GM12878 (cell line): Measurements from ENCODE around the gene ZMYND10. TPM values are rescaled to one million over a fixed set of nuclear protein-coding genes. Genes with fewer than 3 reads are reported as not detected.
A peak's percentile ranks its signal among the peaks of the same experiment; 100 is the strongest.

Source experiments
- CBX5 ChIP-seq: sonication (generic); IDR thresholded peaks from 2 replicates; pipeline ENCODE4 v1.6.1; 2016; ENCODE audit warnings: low read depth, moderate library complexity, mild to moderate bottlenecking, inconsistent platforms
- HDAC6 ChIP-seq: fragments of 200-600 bp; sonication (generic); IDR thresholded peaks from one replicate; pipeline ENCODE4 v1.8.0; 2017; ENCODE audit warnings: antibody characterized with exemption; ENCODE audit not compliant: unreplicated experiment
- NFYB ChIP-seq: IDR thresholded peaks from 2 replicates; pipeline ENCODE4 v1.6.1; 2011; ENCODE audit warnings: low read depth, mild to moderate bottlenecking, low read length, improper control_type of control experiment, moderate library complexity; ENCODE audit not compliant: insufficient read depth
- NR2C1 ChIP-seq: fragments of 450-650 bp; IDR thresholded peaks from 2 replicates; pipeline ENCODE4 v1.6.1; 2017; ENCODE audit warnings: antibody characterized with exemption, mild to moderate bottlenecking, moderate library complexity
- RAD51 ChIP-seq: fragments of 450-650 bp; IDR thresholded peaks from 2 replicates; pipeline ENCODE4 v1.6.1; 2016; ENCODE audit warnings: moderate library complexity, mild to moderate bottlenecking, inconsistent platforms
- ZNF622 ChIP-seq: fragments of 450-650 bp; IDR thresholded peaks from 2 replicates; pipeline ENCODE4 v1.6.1; 2017; ENCODE audit warnings: mild to moderate bottlenecking, inconsistent platforms
- polyA plus RNA-seq, 11 experiments: library from polyadenylated mRNA; depleted of rRNA in 4 of 11; unstranded in 6 of 11; stranded (reverse) in 5 of 11; fragments of >200 nt; fragmentation: Nextera tagmentation in 4 of 11; fragmentation: Illumina TruSeq in 1 of 11; extraction: Ambion mirVana in 4 of 11; extraction: Trizol in 1 of 11; gene quantifications; 1 replicate in 1 of 11; 2 replicates in 10 of 11; pipeline versions ENCODE4 v1.2.1 to v1.2.3, GENCODE V29; 2011 to 2016; ENCODE audit warnings: inconsistent platforms in 2 of 11, missing spikeins in 2 of 11, low read depth in 1 of 11
- total RNA-seq, 4 experiments: library from RNA; depleted of rRNA in 3 of 4; stranded (reverse); fragments of >200 nt in 3 of 4; fragmentation: Illumina TruSeq in 1 of 4; extraction: Trizol in 1 of 4; gene quantifications; 2 replicates each; pipeline versions ENCODE4 v1.2.1 to v1.2.3, GENCODE V29; 2013 to 2021
- TF ChIP-seq, protein P1 (sequence below): IDR thresholded peaks from 2 replicates; pipeline ENCODE4 v1.6.1; 2012; ENCODE audit warnings: improper control_type of control experiment, low read depth, low read length; ENCODE audit not compliant: insufficient replicate concordance
- TF ChIP-seq, protein P2 (sequence below): IDR thresholded peaks from 2 replicates; pipeline ENCODE4 v1.6.1; 2011; ENCODE audit warnings: borderline replicate concordance, low read depth, mild to moderate bottlenecking, moderate library complexity, low read length; ENCODE audit not compliant: insufficient read depth, poor library complexity, severe bottlenecking
- TF ChIP-seq, protein P3 (sequence below): fragments of 450-650 bp; IDR thresholded peaks from 2 replicates; pipeline ENCODE4 v1.6.1; 2016; ENCODE audit warnings: mild to moderate bottlenecking
- TF ChIP-seq, protein P4 (sequence below): fragments of 450-650 bp; formaldehyde crosslinking; IDR thresholded peaks from 2 replicates; pipeline ENCODE4 v1.5.0; 2022; ENCODE audit warnings: mild to moderate bottlenecking, missing genetic modification characterization
- TF ChIP-seq, protein P5 (sequence below): fragments of 450-650 bp; IDR thresholded peaks from 2 replicates; pipeline ENCODE4 v1.6.1; 2017; ENCODE audit warnings: mild to moderate bottlenecking, moderate library complexity
- TF ChIP-seq, protein P6 (sequence below): IDR thresholded peaks from 2 replicates; pipeline ENCODE4 v1.6.1; 2012; ENCODE audit warnings: low read depth, low read length, improper control_type of control experiment

Gene ZMYND10
- total and polyA plus RNA-seq, 10 of the 15 experiments (the other 5 are each of a cell fraction or from before 2014, with no cell fraction given): 0.11 to 1.0 (median 0.37) TPM

DNA sequence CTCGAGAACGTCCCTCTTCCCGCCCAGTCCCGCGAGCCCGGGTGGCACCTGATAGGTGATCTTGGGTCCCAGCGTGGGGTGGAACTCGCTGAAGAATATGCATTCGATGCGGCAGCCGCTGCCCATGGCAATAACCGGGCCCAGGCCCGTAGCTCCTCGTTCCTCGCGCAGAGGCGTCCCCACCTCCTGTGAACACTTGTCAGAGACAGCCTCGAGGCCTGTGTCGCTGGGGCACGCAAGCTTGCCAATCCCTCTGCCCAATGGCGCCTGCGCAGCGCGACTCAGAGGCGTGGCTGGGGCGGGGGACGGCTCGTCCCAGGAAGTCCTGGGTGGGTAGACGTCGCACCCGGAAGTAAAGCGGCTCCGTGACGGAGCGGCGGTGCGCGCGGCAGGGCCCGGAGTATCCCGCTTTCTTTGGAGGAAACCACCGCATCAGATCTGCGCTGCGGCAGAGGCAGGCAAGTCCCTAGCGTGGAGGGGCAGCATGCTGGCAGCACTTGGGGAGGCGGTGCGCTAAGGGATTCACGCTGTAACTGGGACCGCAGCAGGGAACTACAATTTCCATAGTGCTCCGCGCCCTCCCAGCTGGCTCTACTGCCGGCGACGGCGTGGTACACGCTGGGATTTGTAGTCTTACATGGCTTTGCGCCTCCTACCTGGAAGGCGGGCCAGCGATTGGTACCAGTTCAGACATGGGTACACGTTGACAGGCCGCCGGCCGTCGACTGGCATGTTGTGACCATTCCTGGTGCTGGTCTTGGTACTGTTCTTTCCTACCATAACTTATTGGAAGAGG, 5.2 kb upstream of the ZMYND10 start, which contains the start of the genes CYB561D2 and NPRL2 (continued):
- TF ChIP-seq, protein P1, sequence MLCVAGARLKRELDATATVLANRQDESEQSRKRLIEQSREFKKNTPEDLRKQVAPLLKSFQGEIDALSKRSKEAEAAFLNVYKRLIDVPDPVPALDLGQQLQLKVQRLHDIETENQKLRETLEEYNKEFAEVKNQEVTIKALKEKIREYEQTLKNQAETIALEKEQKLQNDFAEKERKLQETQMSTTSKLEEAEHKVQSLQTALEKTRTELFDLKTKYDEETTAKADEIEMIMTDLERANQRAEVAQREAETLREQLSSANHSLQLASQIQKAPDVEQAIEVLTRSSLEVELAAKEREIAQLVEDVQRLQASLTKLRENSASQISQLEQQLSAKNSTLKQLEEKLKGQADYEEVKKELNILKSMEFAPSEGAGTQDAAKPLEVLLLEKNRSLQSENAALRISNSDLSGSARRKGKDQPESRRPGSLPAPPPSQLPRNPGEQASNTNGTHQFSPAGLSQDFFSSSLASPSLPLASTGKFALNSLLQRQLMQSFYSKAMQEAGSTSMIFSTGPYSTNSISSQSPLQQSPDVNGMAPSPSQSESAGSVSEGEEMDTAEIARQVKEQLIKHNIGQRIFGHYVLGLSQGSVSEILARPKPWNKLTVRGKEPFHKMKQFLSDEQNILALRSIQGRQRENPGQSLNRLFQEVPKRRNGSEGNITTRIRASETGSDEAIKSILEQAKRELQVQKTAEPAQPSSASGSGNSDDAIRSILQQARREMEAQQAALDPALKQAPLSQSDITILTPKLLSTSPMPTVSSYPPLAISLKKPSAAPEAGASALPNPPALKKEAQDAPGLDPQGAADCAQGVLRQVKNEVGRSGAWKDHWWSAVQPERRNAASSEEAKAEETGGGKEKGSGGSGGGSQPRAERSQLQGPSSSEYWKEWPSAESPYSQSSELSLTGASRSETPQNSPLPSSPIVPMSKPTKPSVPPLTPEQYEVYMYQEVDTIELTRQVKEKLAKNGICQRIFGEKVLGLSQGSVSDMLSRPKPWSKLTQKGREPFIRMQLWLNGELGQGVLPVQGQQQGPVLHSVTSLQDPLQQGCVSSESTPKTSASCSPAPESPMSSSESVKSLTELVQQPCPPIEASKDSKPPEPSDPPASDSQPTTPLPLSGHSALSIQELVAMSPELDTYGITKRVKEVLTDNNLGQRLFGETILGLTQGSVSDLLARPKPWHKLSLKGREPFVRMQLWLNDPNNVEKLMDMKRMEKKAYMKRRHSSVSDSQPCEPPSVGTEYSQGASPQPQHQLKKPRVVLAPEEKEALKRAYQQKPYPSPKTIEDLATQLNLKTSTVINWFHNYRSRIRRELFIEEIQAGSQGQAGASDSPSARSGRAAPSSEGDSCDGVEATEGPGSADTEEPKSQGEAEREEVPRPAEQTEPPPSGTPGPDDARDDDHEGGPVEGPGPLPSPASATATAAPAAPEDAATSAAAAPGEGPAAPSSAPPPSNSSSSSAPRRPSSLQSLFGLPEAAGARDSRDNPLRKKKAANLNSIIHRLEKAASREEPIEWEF: peak; percentile 50
- TF ChIP-seq, protein P2, sequence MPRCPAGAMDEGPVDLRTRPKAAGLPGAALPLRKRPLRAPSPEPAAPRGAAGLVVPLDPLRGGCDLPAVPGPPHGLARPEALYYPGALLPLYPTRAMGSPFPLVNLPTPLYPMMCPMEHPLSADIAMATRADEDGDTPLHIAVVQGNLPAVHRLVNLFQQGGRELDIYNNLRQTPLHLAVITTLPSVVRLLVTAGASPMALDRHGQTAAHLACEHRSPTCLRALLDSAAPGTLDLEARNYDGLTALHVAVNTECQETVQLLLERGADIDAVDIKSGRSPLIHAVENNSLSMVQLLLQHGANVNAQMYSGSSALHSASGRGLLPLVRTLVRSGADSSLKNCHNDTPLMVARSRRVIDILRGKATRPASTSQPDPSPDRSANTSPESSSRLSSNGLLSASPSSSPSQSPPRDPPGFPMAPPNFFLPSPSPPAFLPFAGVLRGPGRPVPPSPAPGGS: no peak
- TF ChIP-seq, protein P3, sequence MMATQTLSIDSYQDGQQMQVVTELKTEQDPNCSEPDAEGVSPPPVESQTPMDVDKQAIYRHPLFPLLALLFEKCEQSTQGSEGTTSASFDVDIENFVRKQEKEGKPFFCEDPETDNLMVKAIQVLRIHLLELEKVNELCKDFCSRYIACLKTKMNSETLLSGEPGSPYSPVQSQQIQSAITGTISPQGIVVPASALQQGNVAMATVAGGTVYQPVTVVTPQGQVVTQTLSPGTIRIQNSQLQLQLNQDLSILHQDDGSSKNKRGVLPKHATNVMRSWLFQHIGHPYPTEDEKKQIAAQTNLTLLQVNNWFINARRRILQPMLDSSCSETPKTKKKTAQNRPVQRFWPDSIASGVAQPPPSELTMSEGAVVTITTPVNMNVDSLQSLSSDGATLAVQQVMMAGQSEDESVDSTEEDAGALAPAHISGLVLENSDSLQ: 0 out of 2 replicates have a peak, but pooled peaks have one; percentile 57
- TF ChIP-seq, protein P4, sequence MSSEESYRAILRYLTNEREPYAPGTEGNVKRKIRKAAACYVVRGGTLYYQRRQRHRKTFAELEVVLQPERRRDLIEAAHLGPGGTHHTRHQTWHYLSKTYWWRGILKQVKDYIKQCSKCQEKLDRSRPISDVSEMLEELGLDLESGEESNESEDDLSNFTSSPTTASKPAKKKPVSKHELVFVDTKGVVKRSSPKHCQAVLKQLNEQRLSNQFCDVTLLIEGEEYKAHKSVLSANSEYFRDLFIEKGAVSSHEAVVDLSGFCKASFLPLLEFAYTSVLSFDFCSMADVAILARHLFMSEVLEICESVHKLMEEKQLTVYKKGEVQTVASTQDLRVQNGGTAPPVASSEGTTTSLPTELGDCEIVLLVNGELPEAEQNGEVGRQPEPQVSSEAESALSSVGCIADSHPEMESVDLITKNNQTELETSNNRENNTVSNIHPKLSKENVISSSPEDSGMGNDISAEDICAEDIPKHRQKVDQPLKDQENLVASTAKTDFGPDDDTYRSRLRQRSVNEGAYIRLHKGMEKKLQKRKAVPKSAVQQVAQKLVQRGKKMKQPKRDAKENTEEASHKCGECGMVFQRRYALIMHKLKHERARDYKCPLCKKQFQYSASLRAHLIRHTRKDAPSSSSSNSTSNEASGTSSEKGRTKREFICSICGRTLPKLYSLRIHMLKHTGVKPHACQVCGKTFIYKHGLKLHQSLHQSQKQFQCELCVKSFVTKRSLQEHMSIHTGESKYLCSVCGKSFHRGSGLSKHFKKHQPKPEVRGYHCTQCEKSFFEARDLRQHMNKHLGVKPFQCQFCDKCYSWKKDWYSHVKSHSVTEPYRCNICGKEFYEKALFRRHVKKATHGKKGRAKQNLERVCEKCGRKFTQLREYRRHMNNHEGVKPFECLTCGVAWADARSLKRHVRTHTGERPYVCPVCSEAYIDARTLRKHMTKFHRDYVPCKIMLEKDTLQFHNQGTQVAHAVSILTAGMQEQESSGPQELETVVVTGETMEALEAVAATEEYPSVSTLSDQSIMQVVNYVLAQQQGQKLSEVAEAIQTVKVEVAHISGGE: peak; percentile 31; the same call in 1 of the 2 replicates
- TF ChIP-seq, protein P5, sequence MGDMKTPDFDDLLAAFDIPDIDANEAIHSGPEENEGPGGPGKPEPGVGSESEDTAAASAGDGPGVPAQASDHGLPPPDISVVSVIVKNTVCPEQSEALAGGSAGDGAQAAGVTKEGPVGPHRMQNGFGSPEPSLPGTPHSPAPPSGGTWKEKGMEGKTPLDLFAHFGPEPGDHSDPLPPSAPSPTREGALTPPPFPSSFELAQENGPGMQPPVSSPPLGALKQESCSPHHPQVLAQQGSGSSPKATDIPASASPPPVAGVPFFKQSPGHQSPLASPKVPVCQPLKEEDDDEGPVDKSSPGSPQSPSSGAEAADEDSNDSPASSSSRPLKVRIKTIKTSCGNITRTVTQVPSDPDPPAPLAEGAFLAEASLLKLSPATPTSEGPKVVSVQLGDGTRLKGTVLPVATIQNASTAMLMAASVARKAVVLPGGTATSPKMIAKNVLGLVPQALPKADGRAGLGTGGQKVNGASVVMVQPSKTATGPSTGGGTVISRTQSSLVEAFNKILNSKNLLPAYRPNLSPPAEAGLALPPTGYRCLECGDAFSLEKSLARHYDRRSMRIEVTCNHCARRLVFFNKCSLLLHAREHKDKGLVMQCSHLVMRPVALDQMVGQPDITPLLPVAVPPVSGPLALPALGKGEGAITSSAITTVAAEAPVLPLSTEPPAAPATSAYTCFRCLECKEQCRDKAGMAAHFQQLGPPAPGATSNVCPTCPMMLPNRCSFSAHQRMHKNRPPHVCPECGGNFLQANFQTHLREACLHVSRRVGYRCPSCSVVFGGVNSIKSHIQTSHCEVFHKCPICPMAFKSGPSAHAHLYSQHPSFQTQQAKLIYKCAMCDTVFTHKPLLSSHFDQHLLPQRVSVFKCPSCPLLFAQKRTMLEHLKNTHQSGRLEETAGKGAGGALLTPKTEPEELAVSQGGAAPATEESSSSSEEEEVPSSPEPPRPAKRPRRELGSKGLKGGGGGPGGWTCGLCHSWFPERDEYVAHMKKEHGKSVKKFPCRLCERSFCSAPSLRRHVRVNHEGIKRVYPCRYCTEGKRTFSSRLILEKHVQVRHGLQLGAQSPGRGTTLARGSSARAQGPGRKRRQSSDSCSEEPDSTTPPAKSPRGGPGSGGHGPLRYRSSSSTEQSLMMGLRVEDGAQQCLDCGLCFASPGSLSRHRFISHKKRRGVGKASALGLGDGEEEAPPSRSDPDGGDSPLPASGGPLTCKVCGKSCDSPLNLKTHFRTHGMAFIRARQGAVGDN: peak; percentile 99
- TF ChIP-seq ZNF622: no peak
- TF ChIP-seq NR2C1: peak; percentile 94
- no peak for TF ChIP-seq NFYB
- TF ChIP-seq HDAC6: no peak
- no peak for TF ChIP-seq CBX5
- TF ChIP-seq, protein P6, sequence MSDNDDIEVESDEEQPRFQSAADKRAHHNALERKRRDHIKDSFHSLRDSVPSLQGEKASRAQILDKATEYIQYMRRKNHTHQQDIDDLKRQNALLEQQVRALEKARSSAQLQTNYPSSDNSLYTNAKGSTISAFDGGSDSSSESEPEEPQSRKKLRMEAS: peak; percentile 96
- TF ChIP-seq RAD51: no peak
